GM21360 (cell line): ENCODE data around the gene A1CF.
"Not testable (repeated sequence)": the region's sequence is repeated elsewhere in the genome, so short reads cannot be mapped to it uniquely, and the experiment has no call there.

Source experiments
- ATAC-seq: cut with Tn5 transposase; IDR thresholded peaks from one replicate; pipeline ENCODE4 v1.9.1; 2021; ENCODE audit warnings: mild to moderate bottlenecking, moderate library complexity; ENCODE audit not compliant: unreplicated experiment

Gene A1CF

GRCh38 chr10:50794490-50794889 is 90.9 kb downstream of the A1CF start:
- no peak for ATAC-seq

- no peak for ATAC-seq
Measured at GRCh38 chr10:50788951-50789945, 96.2 kb downstream of the A1CF start.

- not testable (repeated sequence) for ATAC-seq
Measured at GRCh38 chr10:50787962-50788361, 97.5 kb downstream of the A1CF start.

DNA sequence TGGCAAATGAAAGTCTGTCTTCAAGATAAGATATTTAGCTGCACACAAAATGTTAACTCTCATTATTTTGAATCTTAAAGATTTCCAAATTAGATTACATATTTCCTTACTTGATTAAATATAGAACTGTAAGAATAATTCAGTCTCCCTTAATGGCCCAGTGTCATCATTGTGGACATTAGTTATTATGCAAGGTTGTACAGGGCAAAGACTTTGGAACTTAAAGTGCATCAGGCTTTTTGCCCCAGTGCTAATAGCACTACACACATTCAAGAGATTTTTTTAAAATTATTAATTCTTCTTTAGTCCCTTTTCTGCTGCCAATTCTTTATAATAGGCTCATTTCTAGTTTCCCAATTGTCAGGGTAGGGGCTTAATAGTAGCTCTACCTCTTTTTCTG is 103.4 kb downstream of the A1CF start:
- ATAC-seq = not testable (repeated sequence)

GRCh38 chr10:50780036-50780435 is 105.4 kb downstream of the A1CF start:
- ATAC-seq = not testable (repeated sequence)

DNA sequence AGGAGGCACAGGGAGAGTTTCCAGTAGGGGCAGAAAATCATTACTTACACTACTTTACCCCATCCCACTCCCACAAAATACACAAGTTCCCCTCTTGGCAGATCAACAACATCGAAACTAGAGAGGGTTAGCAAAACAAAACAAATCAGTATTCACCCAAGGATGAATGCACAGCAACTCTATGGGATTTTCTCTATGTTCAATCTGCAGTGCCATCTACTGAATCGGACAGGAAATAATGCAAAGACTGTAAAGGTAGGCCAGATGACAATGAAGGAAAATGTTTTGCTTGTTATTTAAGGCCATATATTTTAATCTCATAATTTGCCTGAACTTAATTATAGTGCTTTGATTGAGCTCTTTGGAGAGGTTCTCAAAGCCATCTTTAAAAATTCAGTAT is 110.6 kb downstream of the A1CF start:
- ATAC-seq = not testable (repeated sequence)

GRCh38 chr10:50772042-50772441 is 113.4 kb downstream of the A1CF start:
- ATAC-seq = not testable (repeated sequence)

DNA sequence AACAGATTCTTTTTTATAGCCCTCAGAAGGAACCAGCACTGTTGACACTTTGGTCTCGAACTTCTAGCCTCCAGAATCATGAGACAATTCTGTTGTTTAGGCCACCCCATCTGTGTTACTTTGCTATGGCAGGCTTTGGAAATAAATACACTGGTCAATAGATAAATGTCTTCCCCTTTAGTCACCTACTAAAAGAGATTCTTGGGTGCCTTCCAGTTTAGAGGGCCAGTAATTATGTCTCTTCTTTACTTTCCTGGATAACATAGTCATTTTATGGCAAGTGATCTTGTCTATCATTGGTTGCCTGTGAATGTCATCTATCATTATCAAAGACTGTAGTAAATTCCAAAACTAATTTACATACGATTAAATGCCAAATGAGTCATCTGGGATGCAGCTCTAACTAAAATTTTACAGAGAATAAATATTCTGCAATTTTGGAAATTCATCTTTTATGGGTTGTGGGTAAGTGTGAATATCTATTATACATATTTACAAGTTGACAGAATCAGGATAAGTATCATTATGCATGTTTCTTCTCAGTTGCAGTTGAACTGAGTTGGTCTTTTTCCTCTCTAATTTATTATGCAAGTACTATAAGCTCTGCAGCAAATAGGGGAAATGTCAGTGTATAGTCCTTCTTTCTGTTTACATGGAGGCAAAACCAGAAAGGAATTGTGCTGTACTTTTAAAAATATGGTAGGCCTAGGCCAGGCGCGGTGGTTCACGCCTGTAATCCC is 118.5 kb downstream of the A1CF start:
- not testable (repeated sequence) for ATAC-seq
